Measurements from ENCODE around the gene RHCE.
"Not testable (repeated sequence)": the region's sequence is repeated elsewhere in the genome, so short reads cannot be mapped to it uniquely, and the experiment has no call there.

DNA sequence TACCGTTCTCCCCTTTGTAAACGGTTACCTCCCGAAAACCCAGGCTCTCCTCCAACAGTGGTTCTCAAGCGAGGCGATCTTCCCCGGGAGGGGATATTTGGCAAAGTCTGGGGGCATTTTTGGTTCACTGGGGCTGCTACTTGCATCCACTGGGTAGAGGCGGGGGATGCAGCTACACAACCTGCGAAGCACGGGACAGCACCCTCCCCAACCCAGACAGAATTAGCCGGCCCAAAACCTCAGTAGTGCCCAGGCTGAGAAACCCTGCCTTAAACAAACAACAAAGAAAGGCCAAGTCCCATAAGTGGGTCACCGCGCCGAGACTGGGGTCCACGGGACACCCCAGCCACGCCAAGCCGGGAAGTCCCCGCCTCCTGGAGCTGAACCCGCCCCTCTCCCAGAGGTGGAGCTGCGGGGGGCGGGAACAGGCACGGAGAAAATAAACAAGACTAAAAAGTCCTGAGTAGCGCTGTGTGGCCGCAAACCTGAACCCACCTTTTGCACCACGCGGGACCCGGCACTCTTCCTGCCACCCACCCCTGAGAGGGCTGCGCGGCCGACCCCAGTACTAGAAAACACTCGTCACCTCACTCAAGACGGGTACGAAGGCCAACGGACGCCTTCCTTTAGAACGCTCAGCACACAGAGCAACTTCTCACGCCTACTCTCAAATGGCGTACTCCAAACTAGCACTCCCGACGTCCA, 83.0 kb downstream of the RHCE start:
- TF ChIP-seq, protein P1, sequence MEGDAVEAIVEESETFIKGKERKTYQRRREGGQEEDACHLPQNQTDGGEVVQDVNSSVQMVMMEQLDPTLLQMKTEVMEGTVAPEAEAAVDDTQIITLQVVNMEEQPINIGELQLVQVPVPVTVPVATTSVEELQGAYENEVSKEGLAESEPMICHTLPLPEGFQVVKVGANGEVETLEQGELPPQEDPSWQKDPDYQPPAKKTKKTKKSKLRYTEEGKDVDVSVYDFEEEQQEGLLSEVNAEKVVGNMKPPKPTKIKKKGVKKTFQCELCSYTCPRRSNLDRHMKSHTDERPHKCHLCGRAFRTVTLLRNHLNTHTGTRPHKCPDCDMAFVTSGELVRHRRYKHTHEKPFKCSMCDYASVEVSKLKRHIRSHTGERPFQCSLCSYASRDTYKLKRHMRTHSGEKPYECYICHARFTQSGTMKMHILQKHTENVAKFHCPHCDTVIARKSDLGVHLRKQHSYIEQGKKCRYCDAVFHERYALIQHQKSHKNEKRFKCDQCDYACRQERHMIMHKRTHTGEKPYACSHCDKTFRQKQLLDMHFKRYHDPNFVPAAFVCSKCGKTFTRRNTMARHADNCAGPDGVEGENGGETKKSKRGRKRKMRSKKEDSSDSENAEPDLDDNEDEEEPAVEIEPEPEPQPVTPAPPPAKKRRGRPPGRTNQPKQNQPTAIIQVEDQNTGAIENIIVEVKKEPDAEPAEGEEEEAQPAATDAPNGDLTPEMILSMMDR (IDR thresholded peaks at IDR 0.05): not testable (repeated sequence)
- not testable (repeated sequence) for TF ChIP-seq POLR2A, POLR2AphosphoS5 (IDR thresholded peaks at IDR 0.05)
